ENCODE measurements around the gene FOXN3.
"Not testable (repeated sequence)": the region's sequence is repeated elsewhere in the genome, so short reads cannot be mapped to it uniquely, and the experiment has no call there.

FOXN3 gene

DNA sequence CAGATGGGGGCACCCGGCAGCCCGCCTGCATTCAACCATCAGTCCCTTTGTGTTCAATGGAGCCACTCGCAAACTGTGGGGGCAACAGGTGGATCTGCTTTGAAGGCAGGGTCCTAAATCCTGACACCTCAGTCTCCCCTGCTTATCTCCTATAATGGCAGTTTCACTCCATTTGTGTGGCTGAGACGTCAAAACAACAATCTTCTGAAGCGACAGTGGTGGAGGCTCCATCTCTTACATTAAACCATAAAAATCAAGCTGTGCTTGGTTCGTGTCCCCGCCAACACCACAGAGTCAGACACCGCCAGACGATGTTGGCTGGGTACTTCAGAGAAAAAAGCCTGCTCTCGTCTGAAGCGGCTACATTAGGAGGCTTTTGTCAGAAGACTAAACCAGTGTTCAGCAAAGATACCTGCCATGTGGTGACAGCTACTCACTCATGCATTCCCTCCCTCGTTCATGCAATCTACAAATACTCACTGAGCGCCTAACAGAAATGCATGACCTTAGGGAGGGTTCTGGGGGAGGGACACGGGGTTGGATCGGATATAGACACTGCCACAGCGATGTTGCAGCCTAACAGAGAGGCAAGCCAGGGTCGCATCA lies 253.9 kb downstream of the FOXN3 start:
- DNase-seq (ENCODE audit: low spot score), result no peak

DNA sequence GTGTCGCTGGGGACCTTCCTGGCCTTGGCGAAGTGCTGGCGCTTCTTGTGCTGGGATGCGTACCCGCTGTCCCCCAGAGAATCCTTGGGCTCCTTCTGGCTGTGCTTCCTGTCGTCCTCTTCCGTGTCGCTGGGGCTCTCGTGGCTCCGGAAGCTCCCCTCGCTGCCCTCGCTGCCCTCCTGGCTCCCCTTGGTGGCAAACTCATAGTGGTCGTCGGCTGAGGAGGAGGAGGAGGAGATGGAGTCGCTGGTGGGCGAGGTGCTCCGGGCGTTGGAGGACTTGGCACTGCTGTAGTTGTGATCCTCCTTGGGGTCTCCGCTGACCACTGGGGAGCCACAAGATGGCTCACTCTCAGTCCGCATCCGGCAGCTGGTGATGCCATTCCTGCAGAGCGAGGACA lies 254.4 kb downstream of the FOXN3 start:
- no peak for DNase-seq (ENCODE audit: low spot score)

DNA sequence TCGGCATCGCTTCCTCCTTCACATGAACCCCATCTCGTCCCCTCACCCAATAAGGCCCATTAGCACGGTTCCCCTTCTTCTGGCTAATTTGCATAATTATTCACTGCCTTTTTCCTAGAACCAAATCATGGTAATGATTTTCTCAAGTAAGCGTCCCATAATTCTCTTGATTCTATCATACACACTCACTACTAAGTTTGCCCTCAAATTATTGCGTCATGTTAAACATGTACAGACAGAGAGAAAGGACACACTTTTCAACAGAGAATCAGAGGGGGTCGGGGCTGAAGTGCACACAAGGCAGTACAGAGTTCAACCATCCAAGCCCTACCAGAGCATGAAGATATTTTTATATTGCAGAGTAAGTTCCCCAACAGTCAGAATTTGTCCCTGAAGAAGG lies 256.6 kb downstream of the FOXN3 start:
- DNase-seq (ENCODE audit: low spot score), result peak; percentile 20

DNA sequence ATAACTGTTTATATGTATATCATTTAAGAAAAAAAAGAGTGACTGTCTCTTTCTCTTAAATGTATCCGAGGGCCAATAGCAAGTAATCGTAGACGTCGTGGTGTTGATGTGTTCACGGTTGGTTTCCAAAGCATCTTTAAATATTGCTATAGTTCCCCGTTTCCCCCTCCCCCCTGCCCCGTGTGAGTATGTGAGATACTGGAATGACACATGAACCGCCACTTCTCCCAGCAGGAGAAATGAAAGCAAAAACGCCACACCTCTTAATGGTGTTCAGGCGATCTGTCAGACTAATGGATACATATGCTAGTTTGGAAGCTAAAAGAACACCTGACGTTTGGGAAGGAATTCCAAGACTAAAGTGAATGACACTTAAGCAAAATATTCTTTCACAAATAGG lies 258.3 kb downstream of the FOXN3 start:
- DNase-seq (ENCODE audit: low spot score), result no peak

DNA sequence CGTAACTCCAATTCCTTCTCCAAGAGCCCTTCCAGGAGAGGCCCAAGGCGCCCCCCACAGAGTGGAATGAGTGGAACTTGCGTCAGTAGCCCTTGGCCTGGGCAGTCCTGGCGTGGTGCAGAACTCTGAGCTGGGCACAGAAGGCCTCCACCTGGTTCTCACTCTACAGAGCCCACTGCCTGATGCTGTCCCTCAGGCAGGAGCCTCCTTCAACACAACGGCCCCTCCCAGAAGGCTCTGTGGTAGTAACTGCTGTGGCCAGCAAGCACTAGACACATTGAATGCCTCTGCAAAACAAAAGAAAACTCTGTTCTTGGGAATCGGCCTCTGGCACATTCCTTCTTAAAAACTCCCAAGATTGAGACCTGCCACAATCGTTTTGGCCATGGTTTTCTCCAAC lies 258.9 kb downstream of the FOXN3 start:
- not testable (repeated sequence) for DNase-seq (ENCODE audit: low spot score)

DNA sequence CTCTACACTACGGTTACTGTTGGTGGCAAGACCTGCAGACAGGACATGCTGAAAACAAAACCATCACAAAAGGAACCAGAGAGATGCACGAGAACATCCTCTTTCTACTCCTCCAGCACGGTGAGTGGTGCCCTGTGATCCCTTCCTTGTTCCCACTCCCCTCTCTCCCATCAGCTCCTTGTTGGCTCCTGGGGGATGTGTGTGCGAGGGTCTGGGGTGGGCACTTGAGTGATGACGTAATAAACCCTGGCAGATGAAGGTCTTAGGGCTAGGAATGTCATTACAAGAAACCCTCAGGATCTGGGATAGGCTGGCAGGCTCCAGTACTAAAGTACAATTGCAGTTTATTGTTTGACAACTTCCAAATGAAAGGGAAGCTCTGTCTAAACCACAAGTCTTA lies 261.5 kb downstream of the FOXN3 start:
- no peak for DNase-seq (ENCODE audit: low spot score)

DNA sequence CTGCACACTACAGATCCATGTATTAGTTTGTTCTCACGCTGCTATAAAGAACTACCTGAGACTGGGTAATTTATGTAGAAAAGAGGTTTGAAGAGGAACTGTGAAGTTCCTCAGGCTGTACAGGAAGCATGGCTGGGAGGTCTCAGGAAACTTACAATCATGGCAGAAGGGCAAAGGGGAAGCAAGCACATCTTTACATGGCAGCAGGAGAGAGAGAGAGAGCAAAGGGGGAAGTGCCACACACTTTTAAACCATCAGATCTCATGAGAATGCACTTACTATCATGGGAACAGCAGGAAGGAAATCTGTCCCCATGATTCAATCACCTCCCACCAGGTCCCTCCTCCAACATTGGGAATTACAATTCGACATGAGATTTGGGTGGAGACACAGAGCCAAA lies 265.3 kb downstream of the FOXN3 start:
- DNase-seq (ENCODE audit: low spot score), result not testable (repeated sequence)

DNA sequence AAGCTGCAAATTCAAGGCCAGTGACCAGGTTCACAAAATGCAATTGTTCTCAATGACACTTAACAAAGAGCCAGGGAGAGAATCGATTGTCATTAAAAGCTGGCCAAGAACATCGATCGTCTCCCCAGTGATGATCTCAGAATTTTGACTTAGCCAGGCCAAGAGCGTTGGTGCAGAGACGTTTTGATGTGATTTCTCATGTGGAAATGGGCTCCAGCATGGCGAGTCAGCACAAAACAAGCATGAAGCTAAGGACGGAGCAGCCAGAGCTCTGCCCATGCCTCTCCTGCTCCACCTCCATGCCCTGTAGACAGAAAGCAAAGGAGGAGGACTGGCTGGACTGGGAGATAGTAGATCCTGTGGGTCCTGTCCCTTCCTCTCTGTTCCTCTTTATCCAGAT lies 270.8 kb downstream of the FOXN3 start:
- no peak for DNase-seq (ENCODE audit: low spot score)

DNA sequence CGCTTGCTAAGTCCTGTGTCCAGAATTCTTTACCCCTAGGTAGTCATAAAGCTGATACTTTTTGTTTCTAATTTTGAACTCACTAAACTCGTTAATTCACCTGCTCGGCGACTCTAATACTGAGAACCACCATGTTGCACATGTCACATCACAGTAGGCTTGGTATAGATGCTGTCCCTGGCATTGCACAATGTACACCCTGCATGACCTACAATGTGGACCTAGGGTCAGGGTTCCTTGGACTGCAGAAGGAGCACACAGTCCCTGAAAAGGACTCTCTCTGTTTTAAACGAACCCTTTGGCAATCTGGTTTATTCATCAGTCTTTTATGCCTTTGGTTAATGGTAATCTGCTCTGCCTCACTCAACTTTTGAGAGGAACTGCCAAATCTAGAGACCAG lies 272.4 kb downstream of the FOXN3 start:
- no peak for DNase-seq (ENCODE audit: low spot score)

DNA sequence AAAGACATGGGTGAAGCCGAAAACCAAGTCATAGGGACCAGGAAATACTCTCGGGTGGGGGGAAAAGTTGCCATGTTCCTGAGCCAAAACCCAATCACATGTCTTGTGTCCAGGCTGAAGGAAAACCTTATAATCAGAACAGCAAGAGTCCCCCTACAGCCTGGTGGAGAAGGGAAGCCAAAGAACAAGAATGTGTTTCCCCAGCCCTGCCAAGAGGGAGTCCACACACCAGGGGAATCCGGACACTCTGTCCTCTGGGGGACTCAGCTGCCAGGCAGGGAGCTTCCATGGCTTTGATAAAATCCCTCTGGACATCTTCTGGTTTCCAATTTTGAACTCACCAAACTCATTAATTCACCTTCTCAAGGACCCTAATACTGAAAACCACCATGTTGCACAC lies 273.0 kb downstream of the FOXN3 start:
- DNase-seq (ENCODE audit: low spot score), result no peak

DNA sequence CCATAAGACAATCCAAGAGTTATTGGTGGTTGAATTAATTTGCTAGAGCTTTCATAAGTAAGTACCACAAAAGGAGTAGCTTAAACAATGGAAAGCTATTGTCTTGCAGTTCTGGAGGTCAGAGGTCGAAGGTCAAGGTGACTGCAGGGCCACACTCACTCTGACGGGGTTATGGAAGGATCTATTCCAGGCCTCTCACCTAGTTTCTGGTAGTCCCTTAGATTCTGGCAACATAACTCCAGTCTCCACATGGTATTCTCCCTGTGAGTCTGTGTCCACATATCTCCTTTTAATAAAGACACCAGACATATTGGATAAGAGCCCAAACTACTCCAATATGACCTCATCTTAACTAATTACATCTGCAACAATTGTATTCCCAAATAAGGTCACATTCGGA lies 273.4 kb downstream of the FOXN3 start:
- DNase-seq (ENCODE audit: low spot score), result no peak

DNA sequence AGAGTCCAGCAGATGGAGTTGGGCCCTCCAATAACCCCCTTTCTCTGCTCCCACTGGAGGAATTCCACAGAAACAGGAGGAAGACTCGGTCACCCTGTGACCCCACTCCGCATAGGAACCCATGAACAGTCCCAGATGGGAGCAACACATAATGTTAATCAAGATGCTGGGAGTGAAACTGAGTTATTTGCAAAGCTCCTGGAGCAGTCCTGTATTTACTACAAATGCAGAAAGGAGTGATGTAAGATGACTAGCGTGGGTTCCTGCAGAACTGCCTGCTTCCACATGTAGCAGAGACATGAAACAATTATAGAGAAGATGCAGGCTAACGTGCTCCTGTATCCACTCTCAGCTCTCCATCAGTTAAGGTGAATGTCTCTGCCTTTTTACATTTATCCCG lies 274.7 kb downstream of the FOXN3 start:
- DNase-seq (ENCODE audit: low spot score), result no peak

DNA sequence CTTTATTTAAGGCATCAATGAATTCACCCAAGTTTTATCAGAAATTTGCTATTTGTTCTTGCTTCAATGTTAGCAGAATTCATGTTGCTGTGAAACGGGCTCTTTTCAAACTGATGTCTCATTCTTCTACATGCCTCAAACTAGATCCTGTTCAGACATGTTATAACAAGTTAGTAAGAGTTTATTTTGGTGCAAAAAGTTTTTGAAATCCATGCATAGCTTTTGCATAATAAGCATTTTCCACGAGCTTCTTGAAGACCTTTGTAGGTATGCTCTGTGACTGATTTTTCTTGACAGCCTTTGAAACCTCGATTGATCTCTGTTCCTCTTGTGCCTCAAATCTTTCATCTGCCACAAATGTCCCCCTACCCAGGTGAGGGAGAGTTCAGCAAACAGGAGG lies 275.2 kb downstream of the FOXN3 start:
- no peak for DNase-seq (ENCODE audit: low spot score)

DNA sequence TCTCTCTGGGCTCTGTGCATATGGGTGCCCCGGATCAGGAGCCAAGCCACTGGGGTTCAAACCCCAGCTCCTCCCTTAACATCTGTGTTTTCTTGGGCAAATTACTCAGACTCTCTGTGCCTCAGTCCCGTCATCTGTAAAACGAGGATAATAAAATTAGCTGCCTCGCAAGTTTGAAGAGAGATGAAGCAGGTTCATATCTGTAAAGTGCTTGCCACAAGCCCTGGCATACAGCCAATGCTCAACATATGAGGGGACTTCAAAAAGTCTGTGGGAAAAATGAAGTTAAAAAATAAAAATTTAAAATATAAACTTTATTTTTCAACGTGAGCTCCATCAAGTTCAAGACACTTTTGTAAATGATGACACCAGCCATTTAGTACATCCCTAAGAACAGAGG lies 276.7 kb downstream of the FOXN3 start:
- DNase-seq (ENCODE audit: low spot score), result no peak

DNA sequence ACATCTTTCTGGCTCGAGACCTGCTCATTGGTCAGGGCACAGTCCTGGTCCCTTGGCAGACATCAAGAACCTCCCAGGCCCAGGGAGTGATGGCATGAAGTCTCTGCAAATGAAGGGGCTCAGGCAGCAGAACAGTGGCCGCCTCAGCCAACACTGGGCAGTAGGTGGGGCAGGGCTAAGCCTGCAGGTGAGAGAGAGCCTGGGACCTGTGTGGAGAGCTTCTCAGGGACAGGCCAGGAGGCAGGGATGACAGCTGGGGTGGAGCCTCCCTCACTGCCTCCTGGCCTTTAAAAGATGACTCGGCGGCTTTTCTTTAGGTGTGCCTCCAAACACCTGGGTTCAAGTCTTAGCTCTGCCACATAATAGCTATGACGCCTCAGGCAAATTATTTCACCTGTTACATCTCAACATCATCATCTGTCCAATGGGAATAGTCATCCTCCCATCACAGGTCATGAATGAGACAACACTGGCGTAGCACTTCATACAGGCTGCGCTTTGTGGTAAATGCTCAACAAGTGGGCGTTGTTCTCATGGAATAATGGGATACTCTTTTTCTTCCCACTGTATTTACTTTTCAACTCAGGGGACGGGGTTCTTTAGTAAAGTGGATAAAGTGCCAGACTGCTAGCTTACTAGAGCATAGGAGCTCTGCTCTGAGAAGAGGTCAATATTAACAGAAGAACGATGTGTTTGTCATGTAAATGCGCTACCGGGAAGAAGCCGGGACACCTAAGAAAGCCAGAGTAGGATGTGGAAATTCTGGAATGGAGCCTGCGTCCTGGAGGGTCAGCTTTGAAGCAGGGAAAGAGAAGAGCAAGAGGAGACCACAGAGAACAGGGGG lies 277.4 kb downstream of the FOXN3 start:
- no peak for DNase-seq (ENCODE audit: low spot score)

DNA sequence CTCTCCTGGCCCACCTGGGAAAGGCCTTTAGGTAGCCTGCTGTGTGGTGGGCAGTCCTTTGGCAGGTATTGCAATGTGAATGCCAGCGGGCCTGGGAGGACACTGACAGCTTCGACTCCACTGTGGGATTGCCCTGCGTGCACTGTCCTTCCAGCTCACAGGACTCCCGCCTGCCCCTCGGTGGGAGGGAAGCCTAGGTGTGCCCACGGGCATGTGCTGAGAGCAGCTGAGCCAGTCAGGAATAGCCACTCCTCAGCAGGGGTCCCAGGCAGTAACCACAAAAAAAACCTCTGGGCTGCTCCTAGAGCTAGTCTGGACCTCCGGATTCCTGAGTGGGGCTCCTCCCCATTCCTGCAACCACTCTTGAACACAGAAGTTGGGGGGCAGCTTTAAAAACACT lies 278.2 kb downstream of the FOXN3 start:
- DNase-seq (ENCODE audit: low spot score), result no peak

DNA sequence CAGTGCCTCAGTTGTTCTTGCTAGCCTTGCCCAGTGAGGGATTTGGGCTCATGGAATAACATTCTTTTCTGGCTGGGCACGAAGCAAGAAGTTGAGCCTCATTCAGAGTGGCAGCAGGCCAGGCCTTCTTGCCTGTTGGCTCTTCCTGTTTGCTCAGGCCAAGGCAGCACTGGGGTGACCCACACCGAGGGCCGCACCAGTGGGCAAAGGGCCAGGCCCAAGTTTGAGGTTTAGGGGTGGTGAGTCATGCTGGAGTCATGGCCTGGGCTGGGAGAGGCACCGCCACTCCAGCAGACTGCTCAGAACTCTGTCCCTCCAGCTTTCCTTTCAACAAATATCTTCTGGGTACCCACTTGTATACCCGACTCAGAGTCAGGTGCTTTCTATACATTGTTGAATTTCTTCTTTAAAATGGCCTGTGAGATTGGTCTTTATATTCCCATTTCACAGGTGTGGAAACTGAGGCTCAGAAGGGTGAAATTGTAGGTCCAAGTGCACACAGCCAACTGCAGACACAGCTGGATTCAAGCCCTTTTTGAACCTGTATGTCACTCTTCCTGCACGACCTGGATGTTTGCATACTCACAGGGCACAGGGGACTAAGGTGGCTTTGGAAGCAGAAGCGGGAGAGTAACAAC lies 279.4 kb downstream of the FOXN3 start:
- DNase-seq (ENCODE audit: low spot score), result no peak

DNA sequence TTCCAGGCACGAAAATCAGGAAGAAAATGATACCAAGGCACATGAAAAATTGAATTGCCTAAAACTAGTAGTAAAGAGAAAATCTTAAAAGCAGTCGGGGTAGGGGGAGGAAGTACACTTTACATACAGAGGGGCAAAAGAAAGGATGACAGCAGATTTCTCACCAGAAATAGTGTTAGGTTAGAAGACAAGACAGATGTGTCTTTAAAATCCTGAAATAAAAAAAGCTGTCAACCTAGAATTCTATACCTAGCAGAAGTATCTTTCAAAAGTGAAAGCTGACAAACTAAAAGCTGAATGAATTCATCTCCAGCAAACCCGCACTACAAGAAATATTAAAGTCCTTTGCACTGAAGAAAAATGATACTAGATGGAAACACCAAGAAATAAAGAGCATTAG lies 280.4 kb downstream of the FOXN3 start:
- DNase-seq (ENCODE audit: low spot score), result no peak

DNA sequence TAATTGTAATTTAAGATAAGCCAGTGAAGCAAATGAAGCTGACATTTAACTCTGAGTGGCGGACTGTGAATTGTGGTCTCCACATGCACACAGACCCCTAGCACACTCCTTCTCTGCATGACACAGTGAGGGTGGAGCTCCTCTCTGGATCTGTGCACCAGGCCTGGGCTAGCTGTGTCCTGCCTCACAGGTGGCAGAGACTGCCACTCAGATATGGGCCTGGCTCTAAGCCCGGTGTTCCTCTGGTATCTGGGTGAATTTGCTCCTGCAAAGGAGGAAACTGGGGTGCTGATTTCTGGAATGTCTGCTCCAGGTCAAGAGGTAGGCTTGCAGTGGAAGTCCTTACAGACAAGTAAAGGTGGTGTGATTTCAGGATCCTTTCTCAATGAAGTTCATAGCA lies 282.4 kb downstream of the FOXN3 start:
- no peak for DNase-seq (ENCODE audit: low spot score)

DNA sequence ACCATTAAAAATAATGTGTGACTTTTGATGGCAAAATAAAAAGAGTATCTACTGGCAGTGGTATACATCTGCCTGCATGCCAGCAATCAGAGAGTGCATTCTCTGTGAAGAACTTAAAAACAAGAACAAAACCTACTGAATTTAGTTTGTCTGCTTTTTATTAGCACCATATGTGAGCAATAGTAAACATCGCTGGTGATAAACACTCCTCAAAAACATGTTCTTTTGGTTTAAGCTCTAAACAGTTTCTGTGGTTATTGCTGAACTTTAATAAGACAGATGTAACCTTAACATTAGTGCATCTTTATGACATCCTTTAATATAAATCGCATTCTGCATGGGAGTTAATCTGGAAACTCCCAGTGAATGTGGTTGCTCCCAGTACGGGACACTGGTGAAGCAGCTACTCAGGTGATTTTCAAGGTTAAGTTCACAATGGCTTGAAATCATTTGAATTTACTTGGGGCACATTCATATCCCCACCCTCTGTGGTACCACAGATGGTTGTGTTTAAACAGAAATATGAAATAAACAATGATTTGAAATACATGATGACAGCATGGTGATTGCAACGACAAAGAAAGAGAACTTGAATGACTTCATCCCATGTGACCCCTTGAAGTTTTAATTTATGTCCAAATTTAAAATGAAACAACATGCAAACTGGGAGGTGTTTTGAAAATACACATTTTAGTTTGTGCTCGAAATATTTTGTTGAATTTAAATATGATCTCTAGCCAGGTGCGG lies 285.9 kb downstream of the FOXN3 start:
- DNase-seq (ENCODE audit: low spot score), result no peak

DNA sequence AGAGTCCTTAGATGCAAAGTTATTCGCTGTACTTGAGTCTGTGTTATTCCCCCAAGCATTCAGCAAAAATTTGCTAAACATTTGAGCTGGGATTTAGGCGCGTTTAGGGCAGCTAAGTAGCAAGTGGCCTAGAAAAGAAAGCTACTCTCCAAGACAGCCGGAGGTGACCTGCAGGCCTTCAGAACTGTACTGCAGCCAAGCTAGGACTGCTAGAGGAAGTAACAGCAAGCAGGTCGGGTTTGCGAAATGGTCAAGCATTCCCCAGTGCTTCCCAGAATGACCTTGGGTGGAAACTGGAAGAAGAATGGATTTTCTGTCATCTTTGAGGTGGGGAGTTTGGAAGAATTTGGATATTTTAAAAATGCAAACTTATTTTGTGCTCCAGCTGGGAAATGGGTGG lies 287.5 kb downstream of the FOXN3 start:
- no peak for DNase-seq (ENCODE audit: low spot score)

DNA sequence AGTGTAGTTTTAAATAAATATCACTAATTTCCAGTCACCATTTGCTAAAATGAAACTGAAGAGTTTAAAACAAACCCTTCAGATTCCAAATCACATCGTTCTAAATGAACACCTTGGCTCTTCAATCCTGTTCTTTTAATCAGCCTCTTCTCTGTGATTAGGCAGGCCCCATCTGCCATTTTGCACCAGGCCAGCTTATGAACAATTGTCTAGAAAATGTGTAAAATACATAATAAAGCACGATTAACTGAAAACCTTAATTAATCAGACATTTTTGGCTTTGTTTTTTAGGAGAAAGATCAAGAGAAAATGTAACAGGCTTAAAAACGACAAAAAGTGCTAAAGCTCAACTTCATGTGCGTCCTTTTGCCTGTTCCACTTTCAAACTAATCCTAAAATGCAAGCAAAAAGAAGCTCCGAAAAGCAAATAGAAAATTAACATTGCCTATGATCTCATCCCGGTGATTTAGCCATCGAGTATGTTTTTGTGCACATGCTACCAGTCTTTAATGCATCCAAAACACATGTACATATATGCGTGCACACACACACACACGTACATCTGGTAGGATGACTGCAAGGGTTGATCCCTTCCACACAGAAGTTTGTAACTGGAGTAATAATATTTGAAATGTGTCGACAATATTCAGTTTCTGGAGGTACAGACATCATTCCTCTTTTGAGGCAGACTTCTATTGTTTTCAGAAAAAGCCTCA lies 288.6 kb downstream of the FOXN3 start:
- no peak for DNase-seq (ENCODE audit: low spot score)

All from HuH-7 (cell line).